Anterior cingulate cortex (tissue), 58 donors: ENCODE measurements around the gene GSC.
A peak's percentile ranks its signal among the peaks of the same experiment; 100 is the strongest.
"Not testable (repeated sequence)": the region's sequence is repeated elsewhere in the genome, so short reads cannot be mapped to it uniquely, and the experiment has no call there.

Experiments
- DNase-seq, 58 donors: peaks; one replicate each; lab custom pipeline; 2025; lab: John Stamatoyannopoulos, UW

Gene GSC

DNA sequence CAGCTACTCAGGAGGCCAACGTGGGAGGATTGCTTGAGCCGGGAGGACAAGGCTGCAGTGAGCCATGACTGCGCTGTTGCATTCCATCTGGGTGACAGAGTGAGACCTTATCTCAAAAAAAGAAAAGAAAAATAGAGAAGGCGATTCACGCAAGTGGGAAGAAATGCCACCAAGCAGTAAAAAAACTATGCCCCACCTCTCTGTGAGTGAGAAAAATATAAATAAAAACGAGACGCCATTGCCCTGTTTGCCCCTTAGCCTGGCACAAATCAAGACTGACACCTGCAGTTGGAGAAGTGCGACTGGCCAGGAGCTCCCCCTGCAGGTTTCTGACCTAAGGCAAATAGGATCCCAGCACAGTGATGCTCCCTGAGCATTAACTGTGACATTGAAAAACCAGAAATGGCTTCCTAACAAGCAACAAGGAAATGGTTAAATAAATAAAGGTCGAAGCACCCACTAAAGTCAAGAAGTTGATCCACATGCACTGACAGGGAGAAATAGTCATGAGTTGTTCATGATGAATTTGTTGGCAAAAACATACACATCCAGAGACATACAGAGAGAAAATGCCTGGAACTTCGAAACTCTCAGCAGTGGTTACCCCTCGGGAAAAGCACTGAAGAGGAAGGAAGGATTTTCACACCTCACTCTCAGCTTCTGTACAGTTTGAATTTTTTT lies 21.1 kb downstream of the GSC start:
- peak in 1 of 58 donors; percentile 32 for DNase-seq

DNA sequence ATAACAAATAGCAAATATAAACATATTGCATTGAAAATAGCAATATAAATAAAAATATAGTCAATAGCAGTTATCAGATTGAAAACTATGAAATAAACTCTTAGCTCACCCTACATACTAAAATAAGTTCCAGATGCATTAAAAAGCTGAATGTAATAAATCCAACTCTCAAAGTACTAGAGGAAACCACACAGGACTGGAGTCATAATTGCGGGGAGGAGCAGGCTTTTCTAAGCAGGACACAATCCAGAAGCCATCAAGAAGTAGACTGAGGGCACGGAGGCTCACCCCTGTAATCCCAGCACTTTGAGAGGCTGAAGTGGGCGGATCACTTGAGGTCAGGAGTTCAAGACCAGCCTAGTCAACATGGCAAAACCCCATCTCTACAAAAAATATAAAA lies 22.2 kb downstream of the GSC start:
- no peak for DNase-seq

GRCh38 chr14:94747153-94747552 lies 22.8 kb downstream of the GSC start:
- DNase-seq = not testable (repeated sequence)

GRCh38 chr14:94746131-94746530 lies 23.8 kb downstream of the GSC start:
- no peak for DNase-seq

- no peak for DNase-seq
Observed at GRCh38 chr14:94738751-94739150, 31.2 kb downstream of the GSC start.

DNA sequence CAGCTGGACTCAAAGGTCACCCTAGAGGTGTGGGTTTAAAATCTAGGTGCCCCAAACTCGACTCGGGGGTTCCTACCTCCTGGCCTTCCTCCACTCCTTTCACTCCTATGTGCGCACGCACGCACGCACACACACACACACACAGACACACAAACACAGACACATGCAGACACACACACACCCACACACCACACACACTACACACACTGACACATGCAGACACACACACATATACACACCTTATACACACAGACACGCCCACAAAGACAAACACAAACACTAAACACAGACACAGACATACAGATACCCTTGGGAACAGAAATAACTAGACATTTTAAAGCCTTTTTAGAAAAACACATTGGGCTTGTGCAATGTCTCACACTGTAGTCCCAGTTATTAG lies 31.8 kb downstream of the GSC start:
- DNase-seq = no peak

DNA sequence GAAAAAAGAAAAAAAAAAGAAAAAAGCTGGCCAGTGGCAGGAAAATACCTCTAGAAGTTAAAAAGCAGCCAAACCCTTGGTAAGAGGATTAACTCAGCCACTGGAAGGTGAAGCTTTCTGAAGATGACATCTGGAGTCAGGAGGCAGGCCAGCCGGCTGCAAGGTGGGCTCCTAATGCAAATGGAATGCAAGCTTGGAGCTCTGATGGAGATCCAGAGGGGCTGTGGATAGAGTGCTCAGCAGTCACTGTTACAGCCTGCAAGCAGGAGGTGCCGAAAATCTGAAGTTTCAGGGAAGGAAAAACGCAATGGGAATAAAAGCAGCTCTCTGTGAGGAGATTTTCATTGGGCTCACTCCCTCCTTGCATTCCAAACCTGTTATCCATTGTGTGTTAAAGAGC lies 41.0 kb downstream of the GSC start:
- DNase-seq = no peak

- DNase-seq = not testable (repeated sequence)
Observed at GRCh38 chr14:94728440-94728839, 41.5 kb downstream of the GSC start.

DNA sequence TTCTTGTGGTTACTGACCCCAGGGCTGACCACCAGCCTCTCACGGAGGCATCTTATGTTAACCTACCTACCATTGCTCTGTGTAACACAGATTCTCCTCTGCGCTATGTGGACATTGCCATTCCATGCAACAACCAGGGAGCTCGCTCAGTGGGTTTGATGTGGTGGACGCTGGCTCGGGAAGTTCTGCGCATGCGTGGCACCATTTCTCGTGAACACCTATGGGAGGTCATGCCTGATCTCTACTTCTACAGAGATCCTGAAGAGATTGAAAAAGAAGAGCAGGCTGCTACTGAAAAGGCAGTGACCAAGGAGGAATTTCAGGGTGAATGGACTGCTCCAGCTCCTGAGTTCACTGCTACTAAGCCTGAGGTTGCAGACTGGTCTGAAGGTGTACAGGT lies 43.3 kb downstream of the GSC start:
- not testable (repeated sequence) for DNase-seq

GRCh38 chr14:94724993-94725392 lies 44.9 kb downstream of the GSC start:
- no peak for DNase-seq

DNA sequence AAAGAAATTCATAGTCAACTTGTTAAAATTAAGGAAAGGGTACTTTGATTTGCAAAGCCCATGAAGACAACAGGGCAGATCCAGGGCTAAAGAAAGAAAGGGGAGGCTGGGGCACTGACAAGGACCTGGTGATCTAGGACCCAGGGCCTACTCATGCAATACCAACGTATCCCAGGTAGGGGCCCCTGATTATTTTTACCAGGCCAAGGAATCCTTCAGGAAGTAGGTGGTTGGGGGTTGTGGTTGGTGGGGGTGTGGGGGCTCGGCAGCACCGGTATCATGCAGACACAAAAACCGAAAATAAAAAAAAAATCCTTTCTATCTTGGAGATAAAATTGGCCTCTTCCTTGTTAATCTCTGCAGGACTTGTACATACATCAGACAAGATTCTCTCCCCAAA lies 47.5 kb downstream of the GSC start:
- DNase-seq = no peak
